K562 (cell line): Measurements from ENCODE around the gene ENPP6. TPM values are rescaled to one million over a fixed set of nuclear protein-coding genes. Genes with fewer than 3 reads are reported as not detected.

ENCODE experiments used
- ATAC-seq: fragments of 200-7000 bp; cut with Tn5 transposase; 3 replicates; pipeline ENCODE4 v1.9.1; 2020; ENCODE audit warnings: moderate library complexity
- BruUV-seq: library from RNA; stranded (reverse); fragments of 400-500 nt; replicated peaks from 2 replicates; lab custom pipeline; 2021; lab: Mats Ljungman, UMichigan
- CTCF ChIA-PET: fragments of 300-600 bp; formaldehyde crosslinking; extraction: SDS; loops from one replicate; lab custom pipeline; 2021; ENCODE audit warnings: low intra/inter-chr PET ratio; lab: Yijun Ruan, JAX
- POLR2A ChIA-PET: fragments of 300-600, 350-650 bp; sonication (Branson Sonifier 250); formaldehyde crosslinking; extraction: SDS; loops from one replicate; lab custom pipeline; 2021; ENCODE audit warnings: antibody characterized with exemption, inconsistent platforms; lab: Yijun Ruan, JAX
- DNase-seq, 4 experiments: peaks; one replicate each; pipeline versions ENCODE4 v3.0.0 to v3.0.0-alpha.2; 2011 to 2018; ENCODE audit warnings: low spot score in 3 of 4, mixed read lengths in 3 of 4; ENCODE audit errors: extremely low read depth in 1 of 4
- FAIRE-seq: peaks from 2 replicates; lab custom pipeline; 2011; peaks lifted over from hg19 to GRCh38; lab: Jason Lieb, UNC
- H2AFZ ChIP-seq: 2 replicates; pipeline ENCODE4 v1.6.0; 2011; ENCODE audit warnings: low read depth, low read length, control low read depth, inconsistent platforms
- H3K27ac ChIP-seq: fragments of 200-600 bp; 3 replicates; pipeline ENCODE4 v1.8.0; 2011; ENCODE audit warnings: low read depth, mild to moderate bottlenecking, control low read depth, inconsistent platforms, low read length, moderate library complexity, mixed read lengths; ENCODE audit errors: extremely low read depth
- H3K27me3 ChIP-seq, 2 experiments: fragments of 300-600 bp in 1 of 2; 2 replicates in 1 of 2; 3 replicates in 1 of 2; pipeline versions ENCODE4 v1.6.0 to v1.8.0; 2011; ENCODE audit warnings: inconsistent platforms in 2 of 2, low read length in 2 of 2, mild to moderate bottlenecking in 1 of 2, mixed read lengths in 1 of 2, moderate library complexity in 1 of 2; ENCODE audit not compliant: control insufficient read depth in 2 of 2, insufficient read depth in 2 of 2
- H3K36me3 ChIP-seq: fragments of 300-600 bp; 3 replicates; pipeline ENCODE4 v1.8.0; 2011; ENCODE audit warnings: mild to moderate bottlenecking, low read length, inconsistent platforms; ENCODE audit not compliant: control insufficient read depth, insufficient read depth
- H3K4me1 ChIP-seq, 2 experiments: fragments of 200-600 bp in 1 of 2; replicated peaks in 1 of 2; 2 replicates in 1 of 2; 3 replicates in 1 of 2; pipeline versions ENCODE4 v1.5.1 to v1.8.0; 2011; ENCODE audit warnings: inconsistent platforms in 2 of 2, low read length in 2 of 2, mild to moderate bottlenecking in 1 of 2, mixed read lengths in 1 of 2, moderate library complexity in 1 of 2; ENCODE audit not compliant: control insufficient read depth in 2 of 2, insufficient read depth in 2 of 2
- H3K4me2 ChIP-seq: 2 replicates; pipeline ENCODE4 v1.6.1; 2011; ENCODE audit warnings: low read length, control low read depth, inconsistent platforms, mixed read lengths; ENCODE audit not compliant: insufficient read depth
- H3K4me3 ChIP-seq: fragments of 200-600 bp; sonication (generic), shearing (Covaris generic); 2 replicates; pipeline ENCODE4 v1.5.1; 2016; ENCODE audit warnings: control low read depth, inconsistent platforms
- H3K79me2 ChIP-seq: fragments of 200-600 bp; 3 replicates; pipeline ENCODE4 v1.8.0; 2011; ENCODE audit warnings: low read length, inconsistent platforms; ENCODE audit not compliant: control insufficient read depth, insufficient read depth
- H3K9ac ChIP-seq, 2 experiments: 2 replicates each; pipeline versions ENCODE4 v1.6.0 to v1.6.1; 2011; ENCODE audit warnings: low read depth in 2 of 2, low read length in 2 of 2, control low read depth in 1 of 2, inconsistent platforms in 1 of 2, mild to moderate bottlenecking in 1 of 2, mixed read lengths in 1 of 2; ENCODE audit not compliant: insufficient read depth in 1 of 2
- H3K9me1 ChIP-seq: one replicate; pipeline ENCODE4 v1.6.0; 2011; ENCODE audit warnings: inconsistent platforms, mild to moderate bottlenecking, low read length, moderate library complexity; ENCODE audit not compliant: control insufficient read depth, insufficient read depth
- H3K9me3 ChIP-seq: replicated peaks from 2 replicates; pipeline ENCODE4 v1.5.1; 2011; ENCODE audit warnings: low read depth, low read length, inconsistent platforms; ENCODE audit not compliant: control insufficient read depth, insufficient read depth
- H4K20me1 ChIP-seq: replicated peaks from 2 replicates; pipeline ENCODE4 v1.6.1; 2011; ENCODE audit warnings: low read length, inconsistent platforms, mixed read lengths; ENCODE audit not compliant: control insufficient read depth, insufficient read depth
- BCLAF1 ChIP-seq, 2 experiments: fragments of 450-650 bp in 1 of 2; IDR thresholded peaks; 2 replicates each; pipeline ENCODE4 v1.6.1; 2011 to 2017; ENCODE audit warnings: low read depth in 2 of 2, antibody characterized with exemption in 1 of 2, borderline replicate concordance in 1 of 2, low read length in 1 of 2, mild to moderate bottlenecking in 1 of 2, mixed read lengths in 1 of 2; ENCODE audit not compliant: control insufficient read depth in 1 of 2
- ESRRA ChIP-seq: fragments of 450-650 bp; IDR thresholded peaks from 2 replicates; pipeline ENCODE4 v1.6.1; 2014; ENCODE audit warnings: low read depth, mild to moderate bottlenecking, moderate library complexity, borderline replicate concordance
- HMGN3 ChIP-seq: IDR thresholded peaks from 2 replicates; pipeline ENCODE4 v1.6.1; 2011; ENCODE audit warnings: borderline replicate concordance, low read depth, mild to moderate bottlenecking, mixed read lengths, low read length; ENCODE audit not compliant: insufficient read length; ENCODE audit errors: extremely low read depth
- NFE2L1 ChIP-seq: fragments of 450-650 bp; IDR thresholded peaks from 2 replicates; pipeline ENCODE4 v1.6.1; 2016; ENCODE audit warnings: missing genetic modification characterization, low read depth, mild to moderate bottlenecking, missing compliant biosample characterization, moderate library complexity, borderline replicate concordance
- POLR2A ChIP-seq: fragments of 450-650 bp; conservative IDR thresholded peaks from 2 replicates; pipeline ENCODE4 v1.6.1; 2016
- POLR2AphosphoS5 ChIP-seq: IDR thresholded peaks from 2 replicates; pipeline ENCODE4 v1.6.1; 2011; ENCODE audit warnings: mild to moderate bottlenecking, low read depth, low read length, moderate library complexity; ENCODE audit not compliant: control insufficient read depth, insufficient read depth
- STAT5A ChIP-seq: IDR thresholded peaks from 2 replicates; pipeline ENCODE4 v1.6.1; 2012; ENCODE audit warnings: low read length, inconsistent platforms, borderline replicate concordance
- TBP ChIP-seq: optimal IDR thresholded peaks from 2 replicates; pipeline ENCODE3; 2011; ENCODE audit warnings: low read depth, low read length, improper control_type of control experiment
- ZFPM2 ChIP-seq: fragments of 250-450 bp; sonication (Bioruptor Pico); IDR thresholded peaks from 2 replicates; pipeline ENCODE4 v1.5.1; 2022; ENCODE audit warnings: mild to moderate bottlenecking
- WGBS: fragments of 100-300 bp; shearing (Covaris generic); methylation state at CpG from one replicate; pipeline ENCODE4 v1.1.6; 2016; ENCODE audit warnings: low coverage, mixed read lengths; ENCODE audit not compliant: insufficient coverage; ENCODE audit errors: missing lambda C conversion rate; 5-methylcytosine and 5-hydroxymethylcytosine counted together
- in situ Hi-C: fragments of 300-500 bp; cut with MboI; formaldehyde crosslinking; loops from 4 replicates; pipeline ENCODE4 v1.15.0; 2018; ENCODE audit warnings: inconsistent platforms, mixed read lengths
- intact Hi-C: fragments of 100-400 bp; cut with micrococcal nuclease; formaldehyde crosslinking; loops from 2 replicates; pipeline ENCODE4 v1.14.2; 2022
- polyA plus RNA-seq, 8 experiments: library from polyadenylated mRNA; depleted of rRNA in 4 of 8; stranded (reverse) in 5 of 8; unstranded in 3 of 8; fragments of >200 nt; fragmentation: Nextera tagmentation in 2 of 8; fragmentation: Illumina TruSeq in 1 of 8; extraction: Ambion mirVana in 2 of 8; extraction: Trizol in 1 of 8; gene quantifications; 2 replicates each; pipeline versions ENCODE4 v1.2.1 to v1.2.3, GENCODE V29; 2011 to 2014; ENCODE audit warnings: inconsistent platforms in 1 of 8, missing spikeins in 1 of 8
- total RNA-seq, 7 experiments: library from RNA; depleted of rRNA in 6 of 7; stranded (reverse); fragments of >200 nt in 6 of 7; fragmentation: Illumina TruSeq in 2 of 7; extraction: Trizol in 2 of 7; gene quantifications; 2 replicates each; pipeline versions ENCODE4 v1.2.1 to v1.2.3, GENCODE V29; 2011 to 2021; ENCODE audit warnings: low replicate concordance in 1 of 7

ENPP6 gene
- total and polyA plus RNA-seq, 9 of the 15 experiments (the other 6 are each of a cell fraction or from before 2014, with no cell fraction given): 0.29 TPM; not detected in 8

- Histone ChIP-seq H3K36me3 (no peaks in the 10 kb centered on the region), H3K4me1 (no peaks in the 10 kb centered on the region; a peak in 1 of 5 replicates), H3K4me3 (no peak overlapping the region), H3K9me3 (no peaks in the 10 kb centered on the region)
- FAIRE-seq (no peak), DNase-seq (no peak)
- WGBS: 0% methylated on average over 5 of the region's 5 CpGs
- POLR2A ChIA-PET: interaction anchor here (0.6 kb wide), 1 partner anchor 8 kb away, joined by 3 read pairs; no protein-coding TSS in a partner anchor
- no TSS peak for BruUV-seq
- TF ChIP-seq STAT5A: no peak
- no peak for TF ChIP-seq ESRRA
- TF ChIP-seq, all 486 proteins: peak for 0
- no peak overlapping the region for H2AFZ ChIP-seq
- ATAC-seq: no peak
- H3K4me2 ChIP-seq: no peak overlapping the region
- H3K27ac ChIP-seq: no peak overlapping the region
- H3K9ac ChIP-seq: no peak overlapping the region
- in situ Hi-C loops: no loop called here
- H3K27me3 ChIP-seq: peaks cover 15 to 48% of the 10 kb centered on the region in 2 experiments
- CTCF ChIA-PET: no interaction called here
- intact Hi-C loops: no loop called here
- no peaks in the 10 kb centered on the region for H4K20me1 ChIP-seq
- no peaks in the 10 kb centered on the region for H3K79me2 ChIP-seq
- H3K9me1 ChIP-seq: no peaks in the 10 kb centered on the region
Observed at GRCh38 chr4:184196730-184197385, 20.8 kb downstream of the ENPP6 start.

GRCh38 chr4:184193556-184194525, 23.8 kb downstream of the ENPP6 start:
- no peak overlapping the region for H2AFZ ChIP-seq
- FAIRE-seq (no peak), DNase-seq (peak in 1 of 4 experiments; percentile 12), ATAC-seq (peak; percentile 65)
- intact Hi-C loops (no loop called here), in situ Hi-C loops (no loop called here)
- BruUV-seq: no TSS peak
- WGBS: 9% methylated on average over 15 of the region's 15 CpGs
- peaks cover 16 to 42% of the 10 kb centered on the region in 2 experiments; a peak in 4 of 5 replicates for H3K27me3 ChIP-seq
- no peak overlapping the region for H3K4me3 ChIP-seq
- H3K4me2 ChIP-seq: no peak overlapping the region
- H3K9me1 ChIP-seq: no peaks in the 10 kb centered on the region
- H3K36me3 ChIP-seq: no peaks in the 10 kb centered on the region
- H3K27ac ChIP-seq: no peak overlapping the region
- ChIA-PET POLR2A (no interaction called here), CTCF (no interaction called here)
- H3K9ac ChIP-seq: no peak overlapping the region
- H3K4me1 ChIP-seq: no peaks in the 10 kb centered on the region
- H4K20me1 ChIP-seq: no peaks in the 10 kb centered on the region
- no peaks in the 10 kb centered on the region for H3K79me2 ChIP-seq
- H3K9me3 ChIP-seq: no peaks in the 10 kb centered on the region
- no peak for TF ChIP-seq NFE2L1 (tag)
- peak; percentile 81 for TF ChIP-seq POLR2A
- peak in 1 of 2 experiments; percentile 63; a peak in 1 of 4 replicates for TF ChIP-seq BCLAF1 (IDR thresholded peaks at IDR 0.05; ENCODE audit: borderline replicate concordance in 1 of 2, control insufficient read depth in 1 of 2, low read depth in 2 of 2, low read length in 1 of 2)
- no peak for TF ChIP-seq HMGN3
- peak; percentile 82 for TF ChIP-seq TBP
- TF ChIP-seq POLR2AphosphoS5: peak; percentile 71
- TF ChIP-seq ZFPM2 (CRISPR knock-in tag): no peak
